GM19395 (cell line): ENCODE measurements around the gene RELL2.

Experiments
- ATAC-seq: cut with Tn5 transposase; IDR thresholded peaks from one replicate; pipeline ENCODE4 v1.9.1; 2021; ENCODE audit warnings: mild to moderate bottlenecking, moderate library complexity; ENCODE audit not compliant: unreplicated experiment

RELL2 gene

GRCh38 chr5:141675672-141676071, 38.9 kb downstream of the RELL2 start:
- ATAC-seq, result no peak

GRCh38 chr5:141677415-141677814, 40.6 kb downstream of the RELL2 start:
- ATAC-seq, result no peak

GRCh38 chr5:141680178-141680577, 43.4 kb downstream of the RELL2 start:
- ATAC-seq, result no peak

GRCh38 chr5:141680751-141681201, 44.0 kb downstream of the RELL2 start:
- ATAC-seq, result no peak

- no peak for ATAC-seq
Measured at GRCh38 chr5:141681295-141681694, 44.5 kb downstream of the RELL2 start.

GRCh38 chr5:141681695-141682641, 45.2 kb downstream of the RELL2 start, which contains the start of gene ARAP3:
ARAP3 (minus strand) TSS chr5:141682230; CDS start chr5:141680486, 1,744 bp downstream.
- ATAC-seq, result no peak

GRCh38 chr5:141683596-141684141, 46.9 kb downstream of the RELL2 start:
- no peak for ATAC-seq

GRCh38 chr5:141685591-141685990, 48.8 kb downstream of the RELL2 start:
- ATAC-seq, result no peak

GRCh38 chr5:141686648-141687416, 50.0 kb downstream of the RELL2 start:
- no peak for ATAC-seq
